ENCODE results near the gene FNBP1. TPM values are rescaled to one million over a fixed set of nuclear protein-coding genes. Genes with fewer than 3 reads are reported as not detected.

FNBP1 gene
- total and polyA plus RNA-seq, 2 of the 13 experiments (the other 11 are each of a cell fraction or from before 2014, with no cell fraction given), result 5.4 to 19.5 TPM

DNA sequence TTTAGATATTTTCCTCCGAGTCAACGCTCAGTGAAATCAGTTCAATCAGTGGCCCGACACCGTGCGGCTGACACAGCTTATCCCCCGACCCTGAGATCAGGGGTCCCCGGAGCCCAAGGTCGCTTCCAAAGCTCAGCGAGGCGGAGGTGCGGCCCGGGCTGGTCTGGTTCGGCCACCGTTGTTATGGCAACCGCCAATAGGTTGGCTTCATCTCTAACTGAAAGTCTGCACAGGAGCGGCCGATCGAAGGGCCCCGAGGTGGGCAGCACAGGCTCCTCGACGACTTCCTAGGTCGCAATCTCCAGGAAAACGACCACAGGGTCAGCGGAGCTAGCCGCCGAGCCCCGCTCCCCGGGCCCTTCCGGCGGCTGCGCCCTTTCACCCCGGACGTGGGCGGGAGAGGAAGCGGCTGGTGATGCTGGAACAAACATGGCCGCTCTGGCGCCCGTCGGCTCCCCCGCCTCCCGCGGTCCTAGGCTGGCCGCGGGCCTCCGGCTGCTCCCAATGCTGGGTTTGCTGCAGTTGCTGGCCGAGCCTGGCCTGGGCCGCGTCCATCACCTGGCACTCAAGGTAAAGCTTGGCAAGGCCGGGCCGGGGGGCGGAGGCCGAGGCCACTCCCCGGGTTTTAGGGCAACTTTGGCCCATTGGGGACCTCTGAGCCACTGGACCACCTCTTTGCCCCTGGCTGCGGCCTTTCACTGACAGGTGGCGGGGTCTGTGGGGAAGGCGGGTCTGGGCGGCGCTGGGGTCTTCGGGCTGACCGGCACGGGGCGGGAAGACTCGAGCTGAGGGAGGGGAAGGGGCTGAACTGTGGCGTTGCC, 10.7 kb upstream of the FNBP1 start, which contains the start of gene GPR107 (continued):
- TF ChIP-seq ZNF749 (CRISPR knock-in tag; IDR thresholded peaks at IDR 0.05; ENCODE audit: borderline replicate concordance) (0 out of 2 replicates have a peak, but pooled peaks have one; percentile 25), TBP (CRISPR knock-in tag; IDR thresholded peaks at IDR 0.05) (no peak), GABPA (IDR thresholded peaks at IDR 0.05; ENCODE audit: low read depth, low read length) (peak; percentile 84), GABPA (CRISPR knock-in tag; IDR thresholded peaks at IDR 0.05; ENCODE audit: low read depth) (peak; percentile 91), PAX8 (CRISPR knock-in tag; IDR thresholded peaks at IDR 0.05; ENCODE audit: borderline replicate concordance) (0 out of 2 replicates have a peak, but pooled peaks have one; percentile 46), AGO2 (optimal IDR thresholded peaks at IDR 0.05; ENCODE audit: low read depth, low read length) (peak; percentile 66), TRIM24 (CRISPR knock-in tag; IDR thresholded peaks at IDR 0.05) (no peak), TAF15 (IDR thresholded peaks at IDR 0.05; ENCODE audit: low read depth, low read length, poor library complexity, severe bottlenecking) (peak; percentile 91), HHEX (CRISPR knock-in tag; IDR thresholded peaks at IDR 0.05) (no peak), ZNF709 (CRISPR knock-in tag; IDR thresholded peaks at IDR 0.05) (0 out of 2 replicates have a peak, but pooled peaks have one; percentile 72), KLF9 (CRISPR knock-in tag; IDR thresholded peaks at IDR 0.05; ENCODE audit: low read depth) (no peak), MAFG (CRISPR knock-in tag; IDR thresholded peaks at IDR 0.05) (no peak), ZNF773 (CRISPR knock-in tag; IDR thresholded peaks at IDR 0.05; ENCODE audit: borderline replicate concordance) (no peak), ARHGAP35 (CRISPR knock-in tag; IDR thresholded peaks at IDR 0.05; ENCODE audit: borderline replicate concordance) (peak; percentile 70; the same call in 1 of the 2 replicates), RCOR2 (CRISPR knock-in tag; IDR thresholded peaks at IDR 0.05) (no peak), SOX6 (IDR thresholded peaks at IDR 0.05) (no peak), SOX6 (CRISPR knock-in tag; IDR thresholded peaks at IDR 0.05) (peak; percentile 49), ZNF770 (CRISPR knock-in tag; IDR thresholded peaks at IDR 0.05) (no peak), MBD4 (IDR thresholded peaks at IDR 0.05; ENCODE audit: borderline replicate concordance, low read length) (no peak), ZNF317 (CRISPR knock-in tag; IDR thresholded peaks at IDR 0.05) (0 out of 2 replicates have a peak, but pooled peaks have one; percentile 46), POGZ (CRISPR knock-in tag; IDR thresholded peaks at IDR 0.05) (peak; percentile 66; the same call in 1 of the 2 replicates), ZNF616 (CRISPR knock-in tag; IDR thresholded peaks at IDR 0.05; ENCODE audit: low read depth) (no peak), ZNF335 (CRISPR knock-in tag; IDR thresholded peaks at IDR 0.05) (peak; percentile 53; the same call in 1 of the 2 replicates), E2F2 (CRISPR knock-in tag; IDR thresholded peaks at IDR 0.05; ENCODE audit: borderline replicate concordance) (no peak), ZKSCAN1 (IDR thresholded peaks at IDR 0.05; ENCODE audit: low read length) (no peak), HCFC1 (IDR thresholded peaks at IDR 0.05; ENCODE audit: low read depth, low read length) (no peak)
- TF ChIP-seq, protein P1, sequence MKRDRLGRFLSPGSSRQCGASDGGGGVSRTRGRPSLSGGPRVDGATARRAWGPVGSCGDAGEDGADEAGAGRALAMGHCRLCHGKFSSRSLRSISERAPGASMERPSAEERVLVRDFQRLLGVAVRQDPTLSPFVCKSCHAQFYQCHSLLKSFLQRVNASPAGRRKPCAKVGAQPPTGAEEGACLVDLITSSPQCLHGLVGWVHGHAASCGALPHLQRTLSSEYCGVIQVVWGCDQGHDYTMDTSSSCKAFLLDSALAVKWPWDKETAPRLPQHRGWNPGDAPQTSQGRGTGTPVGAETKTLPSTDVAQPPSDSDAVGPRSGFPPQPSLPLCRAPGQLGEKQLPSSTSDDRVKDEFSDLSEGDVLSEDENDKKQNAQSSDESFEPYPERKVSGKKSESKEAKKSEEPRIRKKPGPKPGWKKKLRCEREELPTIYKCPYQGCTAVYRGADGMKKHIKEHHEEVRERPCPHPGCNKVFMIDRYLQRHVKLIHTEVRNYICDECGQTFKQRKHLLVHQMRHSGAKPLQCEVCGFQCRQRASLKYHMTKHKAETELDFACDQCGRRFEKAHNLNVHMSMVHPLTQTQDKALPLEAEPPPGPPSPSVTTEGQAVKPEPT (CRISPR knock-in tag; IDR thresholded peaks at IDR 0.05; ENCODE audit: low read depth), result peak; percentile 51
